HL-60 (cell line): Measurements from ENCODE around the gene PARD3.

ENCODE experiments used
- DNase-seq, 2 experiments: peaks; one replicate each; pipeline ENCODE4 v3.0.0-alpha.2; 2010 to 2020; ENCODE audit warnings: low read depth in 1 of 2, low spot score in 1 of 2
- H3K27ac ChIP-seq: fragments of 250-450 bp; sonication (Bioruptor Pico); replicated peaks from 2 replicates; pipeline ENCODE4 v1.5.1; 2020; ENCODE audit warnings: mild to moderate bottlenecking, moderate library complexity
- H3K27me3 ChIP-seq: fragments of 250-450 bp; sonication (Bioruptor Pico); 2 replicates; pipeline ENCODE4 v1.5.1; 2021; ENCODE audit warnings: mild to moderate bottlenecking, moderate library complexity; ENCODE audit not compliant: insufficient read depth, poor library complexity, severe bottlenecking
- H3K4me3 ChIP-seq: replicated peaks from 2 replicates; pipeline ENCODE4 v1.5.1; 2011; ENCODE audit warnings: mild to moderate bottlenecking, control low read depth, low read length; ENCODE audit not compliant: insufficient read depth
- GABPA ChIP-seq: IDR thresholded peaks from 2 replicates; pipeline ENCODE4 v1.6.1; 2012; ENCODE audit warnings: low read depth
- POLR2AphosphoS5 ChIP-seq: IDR thresholded peaks from 2 replicates; pipeline ENCODE4 v1.6.1; 2012; ENCODE audit warnings: low read depth
- SPI1 ChIP-seq: IDR thresholded peaks from 2 replicates; pipeline ENCODE4 v1.6.1; 2012; ENCODE audit warnings: low read depth, mild to moderate bottlenecking, borderline replicate concordance
- TF ChIP-seq, protein P1 (sequence below): IDR thresholded peaks from one replicate; pipeline ENCODE4 v1.5.1; 2011; ENCODE audit warnings: low read length, control low read depth, inconsistent platforms; ENCODE audit not compliant: insufficient read depth
- TF ChIP-seq, protein P2 (sequence below): IDR thresholded peaks from 2 replicates; pipeline ENCODE4 v1.6.1; 2012; ENCODE audit warnings: low read depth; ENCODE audit not compliant: insufficient replicate concordance

Gene PARD3

DNA sequence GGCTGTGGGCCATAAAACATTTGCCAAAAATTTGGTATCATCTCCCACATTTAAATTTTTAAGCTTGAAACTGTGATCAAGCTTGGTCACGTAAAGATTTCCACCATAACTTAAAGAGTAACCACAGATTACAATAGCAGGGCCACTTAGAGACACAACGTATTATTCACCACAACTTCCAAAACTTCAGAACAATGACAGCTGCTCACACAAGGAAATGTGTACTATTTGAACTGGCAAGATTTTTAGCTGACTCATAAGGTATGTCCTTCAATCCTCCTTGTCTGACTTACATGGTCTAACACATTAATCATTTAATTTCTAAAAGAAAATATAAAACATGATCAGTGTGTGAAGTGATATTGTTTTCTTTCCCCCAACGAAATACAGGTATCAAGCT, 234.5 kb downstream of the PARD3 start:
- TF ChIP-seq, protein P1, sequence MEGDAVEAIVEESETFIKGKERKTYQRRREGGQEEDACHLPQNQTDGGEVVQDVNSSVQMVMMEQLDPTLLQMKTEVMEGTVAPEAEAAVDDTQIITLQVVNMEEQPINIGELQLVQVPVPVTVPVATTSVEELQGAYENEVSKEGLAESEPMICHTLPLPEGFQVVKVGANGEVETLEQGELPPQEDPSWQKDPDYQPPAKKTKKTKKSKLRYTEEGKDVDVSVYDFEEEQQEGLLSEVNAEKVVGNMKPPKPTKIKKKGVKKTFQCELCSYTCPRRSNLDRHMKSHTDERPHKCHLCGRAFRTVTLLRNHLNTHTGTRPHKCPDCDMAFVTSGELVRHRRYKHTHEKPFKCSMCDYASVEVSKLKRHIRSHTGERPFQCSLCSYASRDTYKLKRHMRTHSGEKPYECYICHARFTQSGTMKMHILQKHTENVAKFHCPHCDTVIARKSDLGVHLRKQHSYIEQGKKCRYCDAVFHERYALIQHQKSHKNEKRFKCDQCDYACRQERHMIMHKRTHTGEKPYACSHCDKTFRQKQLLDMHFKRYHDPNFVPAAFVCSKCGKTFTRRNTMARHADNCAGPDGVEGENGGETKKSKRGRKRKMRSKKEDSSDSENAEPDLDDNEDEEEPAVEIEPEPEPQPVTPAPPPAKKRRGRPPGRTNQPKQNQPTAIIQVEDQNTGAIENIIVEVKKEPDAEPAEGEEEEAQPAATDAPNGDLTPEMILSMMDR = no peak
- TF ChIP-seq GABPA (no peak), SPI1 (no peak), POLR2AphosphoS5 (no peak)
- TF ChIP-seq, protein P2, sequence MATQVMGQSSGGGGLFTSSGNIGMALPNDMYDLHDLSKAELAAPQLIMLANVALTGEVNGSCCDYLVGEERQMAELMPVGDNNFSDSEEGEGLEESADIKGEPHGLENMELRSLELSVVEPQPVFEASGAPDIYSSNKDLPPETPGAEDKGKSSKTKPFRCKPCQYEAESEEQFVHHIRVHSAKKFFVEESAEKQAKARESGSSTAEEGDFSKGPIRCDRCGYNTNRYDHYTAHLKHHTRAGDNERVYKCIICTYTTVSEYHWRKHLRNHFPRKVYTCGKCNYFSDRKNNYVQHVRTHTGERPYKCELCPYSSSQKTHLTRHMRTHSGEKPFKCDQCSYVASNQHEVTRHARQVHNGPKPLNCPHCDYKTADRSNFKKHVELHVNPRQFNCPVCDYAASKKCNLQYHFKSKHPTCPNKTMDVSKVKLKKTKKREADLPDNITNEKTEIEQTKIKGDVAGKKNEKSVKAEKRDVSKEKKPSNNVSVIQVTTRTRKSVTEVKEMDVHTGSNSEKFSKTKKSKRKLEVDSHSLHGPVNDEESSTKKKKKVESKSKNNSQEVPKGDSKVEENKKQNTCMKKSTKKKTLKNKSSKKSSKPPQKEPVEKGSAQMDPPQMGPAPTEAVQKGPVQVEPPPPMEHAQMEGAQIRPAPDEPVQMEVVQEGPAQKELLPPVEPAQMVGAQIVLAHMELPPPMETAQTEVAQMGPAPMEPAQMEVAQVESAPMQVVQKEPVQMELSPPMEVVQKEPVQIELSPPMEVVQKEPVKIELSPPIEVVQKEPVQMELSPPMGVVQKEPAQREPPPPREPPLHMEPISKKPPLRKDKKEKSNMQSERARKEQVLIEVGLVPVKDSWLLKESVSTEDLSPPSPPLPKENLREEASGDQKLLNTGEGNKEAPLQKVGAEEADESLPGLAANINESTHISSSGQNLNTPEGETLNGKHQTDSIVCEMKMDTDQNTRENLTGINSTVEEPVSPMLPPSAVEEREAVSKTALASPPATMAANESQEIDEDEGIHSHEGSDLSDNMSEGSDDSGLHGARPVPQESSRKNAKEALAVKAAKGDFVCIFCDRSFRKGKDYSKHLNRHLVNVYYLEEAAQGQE = no peak
- no peak for DNase-seq
- Histone ChIP-seq H3K4me3 (no peak overlapping the region), H3K27me3 (no peaks in the 10 kb centered on the region), H3K27ac (no peak overlapping the region)

DNA sequence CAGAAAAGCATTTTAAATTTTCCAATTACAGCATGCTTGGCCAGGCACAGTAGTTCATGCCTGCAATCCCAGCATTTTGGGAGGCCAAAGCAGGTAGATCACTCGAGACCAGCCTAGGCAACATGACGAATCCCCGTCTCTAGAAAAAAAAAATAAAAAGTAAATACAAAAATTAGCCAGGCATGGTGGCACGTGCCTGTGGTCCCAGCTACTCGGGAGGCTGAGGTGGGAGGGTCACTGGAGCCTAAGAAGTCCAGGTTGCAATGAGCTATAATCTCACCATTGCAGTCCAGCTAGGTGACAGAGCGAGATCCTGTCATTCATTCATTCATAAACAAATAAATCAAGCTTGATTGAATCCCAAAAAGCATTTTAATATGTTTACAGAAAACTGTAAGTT, 234.9 kb downstream of the PARD3 start:
- Histone ChIP-seq H3K4me3 (no peak overlapping the region), H3K27ac (no peak overlapping the region), H3K27me3 (no peaks in the 10 kb centered on the region)
- DNase-seq = no peak
- no peak for TF ChIP-seq GABPA
- TF ChIP-seq, protein P2 = no peak

DNA sequence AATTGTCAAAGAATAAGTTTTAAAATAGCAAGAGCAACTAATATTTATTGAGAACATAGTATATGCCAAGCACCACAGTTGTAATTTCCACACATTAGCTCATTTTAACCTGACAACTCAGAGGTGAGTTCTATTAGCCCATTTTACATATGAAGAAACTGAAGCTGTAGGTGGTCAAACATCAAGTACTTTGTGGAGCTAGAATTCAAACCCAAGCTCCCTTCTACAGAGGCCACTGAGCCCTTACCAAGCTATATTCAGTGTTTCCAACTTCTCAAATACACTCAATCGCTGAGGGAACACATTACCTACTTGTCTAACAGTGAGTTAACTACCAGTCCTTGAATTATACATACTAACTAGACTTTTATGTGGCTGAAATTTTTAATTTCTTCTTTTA, 236.6 kb downstream of the PARD3 start:
- Histone ChIP-seq H3K4me3 (no peak overlapping the region), H3K27me3 (no peaks in the 10 kb centered on the region), H3K27ac (no peak overlapping the region)
- TF ChIP-seq, protein P1 = no peak
- TF ChIP-seq GABPA (no peak), POLR2AphosphoS5 (no peak), SPI1 (no peak)
- TF ChIP-seq, protein P2 = no peak
- no peak for DNase-seq

DNA sequence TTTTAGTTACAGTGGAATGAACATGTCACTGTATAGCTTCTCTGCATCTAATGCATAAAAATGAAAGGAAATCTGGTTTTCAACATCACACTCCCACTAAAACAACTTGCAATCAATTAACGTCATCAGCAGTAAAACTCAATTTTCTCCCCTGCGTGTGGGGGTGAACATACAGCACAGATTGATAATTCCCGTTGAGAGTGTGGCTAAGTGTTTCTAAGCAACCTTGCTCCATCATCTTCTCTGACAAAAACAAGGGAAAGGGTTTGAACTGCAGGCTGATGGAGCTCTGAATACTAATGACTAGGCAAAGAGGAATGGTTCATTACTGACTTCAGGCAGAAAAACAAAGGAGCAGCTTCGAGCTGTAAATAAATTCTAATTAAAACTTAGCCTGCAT, 238.3 kb downstream of the PARD3 start:
- no peak for DNase-seq
- Histone ChIP-seq H3K27ac (no peak overlapping the region), H3K4me3 (no peak overlapping the region), H3K27me3 (no peaks in the 10 kb centered on the region)
- no peak for TF ChIP-seq POLR2AphosphoS5
- TF ChIP-seq, protein P1 = no peak
